Prostate gland (tissue), 2 donors: ENCODE results near the gene KCNQ5. TPM values are rescaled to one million over a fixed set of nuclear protein-coding genes. Genes with fewer than 3 reads are reported as not detected.
A peak's percentile ranks its signal among the peaks of the same experiment; 100 is the strongest.

Source experiments
- DNase-seq: peaks from one replicate; pipeline ENCODE4 v3.0.0-alpha.2; 2019; ENCODE audit warnings: low spot score
- H3K27ac ChIP-seq, 2 donors: fragments of 200-600 bp; sonication (generic); 2 replicates each; pipeline ENCODE4 v1.5.1; 2017 to 2019
- H3K27me3 ChIP-seq: fragments of 200-600 bp; sonication (generic); replicated peaks from 2 replicates; pipeline ENCODE4 v1.5.1; 2019; ENCODE audit not compliant: insufficient read depth
- H3K36me3 ChIP-seq, 2 donors: fragments of 200-600 bp; sonication (generic); 1 replicate in 1 of 2; 2 replicates in 1 of 2; pipeline versions ENCODE4 v1.5.1 to v1.8.1; 2017 to 2019
- H3K4me1 ChIP-seq: fragments of 200-600 bp; sonication (generic); replicated peaks from 2 replicates; pipeline ENCODE4 v1.5.1; 2019
- H3K4me3 ChIP-seq, 2 donors: fragments of 200-600 bp; sonication (generic); 2 replicates each; pipeline ENCODE4 v1.5.1; 2017 to 2019
- H3K9me3 ChIP-seq: fragments of 200-600 bp; sonication (generic); 2 replicates; pipeline ENCODE4 v1.5.1; 2017
- POLR2A ChIP-seq: fragments of 450-650 bp; IDR thresholded peaks from one replicate; pipeline ENCODE4 v1.6.1; 2016; ENCODE audit warnings: antibody characterized with exemption, mild to moderate bottlenecking
- POLR2AphosphoS5 ChIP-seq: sonication (generic); formaldehyde crosslinking; IDR thresholded peaks from one replicate; pipeline ENCODE4 v1.6.1; 2017; ENCODE audit warnings: antibody characterized with exemption
- WGBS: methylation state at CpG from one replicate; pipeline ENCODE4 v1.1.5; 2018; 5-methylcytosine and 5-hydroxymethylcytosine counted together
- intact Hi-C: fragments of 100-400 bp; cut with DNase I; formaldehyde crosslinking; loops from one replicate; pipeline ENCODE4 v1.14.2; 2022
- total RNA-seq, 2 donors: library from RNA; depleted of rRNA; stranded (reverse); fragments of >200 nt; gene quantifications; one replicate each; pipeline ENCODE4 v1.1.0, GENCODE V29; 2016
- TF ChIP-seq, protein P1 (sequence below), 4 experiments: fragments of 200-600 bp in 2 of 4; fragments of 450-650 bp in 2 of 4; sonication (generic) in 2 of 4; IDR thresholded peaks; 1 replicate in 3 of 4; 2 replicates in 1 of 4; pipeline ENCODE4 v1.5.1; 2016 to 2019; ENCODE audit warnings: antibody characterized with exemption in 4 of 4, mild to moderate bottlenecking in 2 of 4, moderate library complexity in 2 of 4

Gene KCNQ5
- total RNA-seq, 2 donors from 2014 or later: 3.6 to 4.1 TPM

DNA sequence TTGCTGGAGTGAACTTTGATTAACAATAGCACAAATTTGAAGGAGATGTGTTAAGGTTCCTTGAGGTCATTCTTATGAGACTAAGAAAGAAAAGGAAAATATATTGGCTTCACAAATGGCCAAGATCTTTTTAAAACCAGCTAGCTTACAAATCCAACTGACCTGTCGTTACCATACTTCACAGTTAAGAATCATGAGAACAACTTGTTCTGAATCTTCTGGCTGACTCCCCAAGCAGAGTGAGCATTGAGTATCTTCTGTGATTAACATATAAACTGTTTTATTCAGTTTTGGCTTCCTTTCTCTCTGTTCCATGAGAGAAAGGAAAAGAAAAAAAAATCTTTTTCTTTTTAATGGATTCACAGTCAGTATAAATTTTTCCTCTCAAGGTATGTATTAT lies 326.3 kb downstream of the KCNQ5 start:
- Histone ChIP-seq H3K4me3 (no peak overlapping the region), H3K36me3 (no peaks in the 10 kb centered on the region), H3K27ac (no peak overlapping the region), H3K4me1 (no peaks in the 10 kb centered on the region), H3K27me3 (no peaks in the 10 kb centered on the region), H3K9me3 (no peaks in the 10 kb centered on the region)
- WGBS: 28% methylated on average over 1 of the region's 1 CpG
- intact Hi-C loops: no loop called here
- no peak for DNase-seq
- TF ChIP-seq, protein P1, sequence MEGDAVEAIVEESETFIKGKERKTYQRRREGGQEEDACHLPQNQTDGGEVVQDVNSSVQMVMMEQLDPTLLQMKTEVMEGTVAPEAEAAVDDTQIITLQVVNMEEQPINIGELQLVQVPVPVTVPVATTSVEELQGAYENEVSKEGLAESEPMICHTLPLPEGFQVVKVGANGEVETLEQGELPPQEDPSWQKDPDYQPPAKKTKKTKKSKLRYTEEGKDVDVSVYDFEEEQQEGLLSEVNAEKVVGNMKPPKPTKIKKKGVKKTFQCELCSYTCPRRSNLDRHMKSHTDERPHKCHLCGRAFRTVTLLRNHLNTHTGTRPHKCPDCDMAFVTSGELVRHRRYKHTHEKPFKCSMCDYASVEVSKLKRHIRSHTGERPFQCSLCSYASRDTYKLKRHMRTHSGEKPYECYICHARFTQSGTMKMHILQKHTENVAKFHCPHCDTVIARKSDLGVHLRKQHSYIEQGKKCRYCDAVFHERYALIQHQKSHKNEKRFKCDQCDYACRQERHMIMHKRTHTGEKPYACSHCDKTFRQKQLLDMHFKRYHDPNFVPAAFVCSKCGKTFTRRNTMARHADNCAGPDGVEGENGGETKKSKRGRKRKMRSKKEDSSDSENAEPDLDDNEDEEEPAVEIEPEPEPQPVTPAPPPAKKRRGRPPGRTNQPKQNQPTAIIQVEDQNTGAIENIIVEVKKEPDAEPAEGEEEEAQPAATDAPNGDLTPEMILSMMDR (IDR thresholded peaks at IDR 0.05): no peak
- TF ChIP-seq POLR2A: no peak
- peak; percentile 20 for TF ChIP-seq POLR2AphosphoS5

DNA sequence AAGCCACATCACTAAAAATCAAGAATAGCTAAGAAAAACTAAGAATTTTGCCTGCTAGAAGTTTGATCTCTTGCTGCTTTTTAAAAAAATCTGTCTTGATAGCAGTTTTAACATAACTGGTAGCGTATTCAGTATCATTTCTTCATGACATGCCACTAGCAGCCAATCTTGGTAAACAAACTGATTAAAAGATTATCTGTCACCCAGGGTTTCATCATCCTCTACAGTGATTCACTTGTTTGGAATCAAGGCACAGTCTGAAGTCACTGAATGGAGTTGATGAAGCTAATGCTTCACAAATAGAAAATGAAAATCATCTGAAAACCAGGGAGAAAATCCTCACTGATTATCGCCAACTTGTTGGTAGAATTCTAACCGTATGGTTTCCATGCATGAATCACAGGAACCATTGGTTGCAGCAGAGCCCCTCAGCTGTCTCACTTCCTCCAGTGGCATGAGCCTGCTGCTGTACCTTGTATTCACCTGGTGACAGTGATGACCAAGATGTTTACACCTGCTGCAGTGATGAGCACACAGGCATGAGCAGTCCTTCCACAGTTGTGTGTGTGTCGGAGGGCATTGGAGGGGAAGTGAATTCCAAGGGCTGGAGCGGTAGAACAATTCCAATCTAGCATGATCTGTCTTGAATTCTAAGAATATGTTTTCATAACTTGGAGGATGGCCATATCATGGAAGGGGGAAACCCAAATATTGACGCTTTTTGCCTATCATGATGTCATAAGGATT lies 328.4 kb downstream of the KCNQ5 start:
- no peaks in the 10 kb centered on the region for H3K9me3 ChIP-seq
- intact Hi-C loops: no loop called here
- no peak for DNase-seq
- no peaks in the 10 kb centered on the region for H3K4me1 ChIP-seq
- WGBS: 79% methylated on average over 6 of the region's 6 CpGs
- H3K27ac ChIP-seq: no peak overlapping the region
- no peak overlapping the region for H3K4me3 ChIP-seq
- H3K36me3 ChIP-seq: no peaks in the 10 kb centered on the region
- TF ChIP-seq, protein P1 (IDR thresholded peaks at IDR 0.05): no peak
- TF ChIP-seq POLR2A (no peak), POLR2AphosphoS5 (no peak)
- H3K27me3 ChIP-seq: no peaks in the 10 kb centered on the region

DNA sequence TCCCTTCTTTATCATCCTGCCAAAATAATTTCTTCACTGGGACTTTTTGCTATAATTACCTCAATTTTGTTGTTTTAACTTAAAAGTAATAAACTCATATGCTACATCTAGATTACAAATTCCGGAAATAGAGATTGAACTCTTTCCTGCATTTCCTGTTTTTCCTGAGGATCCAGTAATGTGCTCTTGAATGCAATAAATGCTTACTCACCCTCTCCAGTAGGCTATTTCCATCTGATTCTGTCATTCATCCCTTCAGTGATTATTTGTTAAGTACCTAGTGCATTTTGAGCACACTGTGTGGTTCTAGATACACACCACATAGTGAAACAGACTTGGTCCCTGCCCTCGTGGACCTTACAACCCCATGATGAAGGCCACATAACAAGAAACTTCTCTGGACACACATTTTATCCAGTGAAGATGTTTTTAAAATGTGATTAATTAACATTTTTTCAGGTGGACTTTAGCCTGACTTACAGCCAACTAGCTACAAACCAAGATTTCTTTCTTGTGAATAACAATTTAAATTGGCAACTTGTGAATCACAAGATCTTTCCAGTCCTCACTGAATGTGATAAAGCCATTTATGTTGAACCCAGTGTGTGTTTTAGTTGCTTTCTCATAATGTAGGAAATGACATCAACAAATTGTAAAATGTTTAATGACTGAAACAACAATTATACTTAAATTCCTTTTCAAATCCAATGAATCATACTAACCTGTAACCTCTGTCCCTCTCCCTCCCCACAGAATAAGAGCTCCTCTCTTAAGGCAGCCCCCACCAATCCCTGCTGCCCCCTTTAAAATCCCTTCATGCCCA lies 331.2 kb downstream of the KCNQ5 start:
- Histone ChIP-seq H3K4me3 (no peak overlapping the region), H3K36me3 (no peaks in the 10 kb centered on the region), H3K9me3 (no peaks in the 10 kb centered on the region), H3K27ac (no peak overlapping the region), H3K27me3 (no peaks in the 10 kb centered on the region), H3K4me1 (no peaks in the 10 kb centered on the region)
- no peak for DNase-seq
- TF ChIP-seq, protein P1 (IDR thresholded peaks at IDR 0.05): no peak
- TF ChIP-seq POLR2A (no peak), POLR2AphosphoS5 (no peak)
- WGBS: 75% methylated on average over 2 of the region's 2 CpGs
- intact Hi-C loops: no loop called here

DNA sequence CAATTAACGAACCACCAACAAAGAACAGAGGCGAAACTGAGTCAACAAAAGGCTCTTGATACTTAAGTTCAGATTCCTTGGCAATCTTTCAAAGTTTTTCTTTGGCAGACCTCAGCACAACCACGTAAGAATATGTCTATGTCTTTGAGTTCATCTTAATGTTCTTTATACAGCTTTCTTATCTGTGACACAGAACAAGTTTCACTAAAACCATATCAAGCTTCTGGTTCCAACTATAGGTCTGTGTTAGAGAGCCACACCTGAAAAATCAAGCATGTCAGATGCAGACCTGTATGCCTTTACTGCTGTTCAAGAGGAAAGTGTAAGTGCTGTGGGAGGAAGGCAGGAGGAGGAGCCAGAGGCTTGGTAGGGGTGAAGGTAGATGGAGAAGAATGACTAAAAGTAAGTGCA lies 332.1 kb downstream of the KCNQ5 start:
- TF ChIP-seq POLR2A: no peak
- no peak for TF ChIP-seq POLR2AphosphoS5
- TF ChIP-seq, protein P1 (IDR thresholded peaks at IDR 0.05): no peak
- H3K4me1 ChIP-seq: no peaks in the 10 kb centered on the region

More for the DNA sequence above, 332.1 kb downstream of the KCNQ5 start:
- 18% methylated on average over 3 of the region's 3 CpGs for WGBS
- Histone ChIP-seq H3K27me3 (no peaks in the 10 kb centered on the region), H3K27ac (no peak overlapping the region), H3K36me3 (no peaks in the 10 kb centered on the region), H3K9me3 (no peaks in the 10 kb centered on the region), H3K4me3 (no peak overlapping the region)
- no peak for DNase-seq
- intact Hi-C loops: no loop called here
